B cell (primary cell): Measurements from ENCODE around the gene OMA1. TPM values are rescaled to one million over a fixed set of nuclear protein-coding genes. Genes with fewer than 3 reads are reported as not detected.

ENCODE experiments used
- ATAC-seq: fragments of 200-7000 bp; cut with Tn5 transposase; one replicate; pipeline ENCODE4 v1.10.0; 2021; ENCODE audit warnings: low read depth, mild to moderate bottlenecking, moderate number of reproducible peaks, moderate library complexity
- CTCF ChIA-PET: fragments of 350-600 bp; sonication (Branson Sonifier 250); formaldehyde crosslinking; loops from one replicate; lab custom pipeline; 2021; ENCODE audit warnings: antibody characterized with exemption, inconsistent platforms; lab: Charles Lee
- POLR2A ChIA-PET: fragments of 350-600 bp; sonication (Branson Sonifier 250); formaldehyde crosslinking; loops from one replicate; lab custom pipeline; 2021; ENCODE audit warnings: antibody characterized with exemption; lab: Charles Lee
- DNase-seq: peaks from one replicate; pipeline ENCODE4 v3.0.0; 2013
- H2AFZ ChIP-seq: 2 replicates; pipeline ENCODE4 v1.6.1; 2012; ENCODE audit warnings: mild to moderate bottlenecking, low read depth, low read length; ENCODE audit not compliant: insufficient read depth, poor library complexity, severe bottlenecking
- H3K27ac ChIP-seq, 2 donors: 1 replicate in 1 of 2; 2 replicates in 1 of 2; pipeline ENCODE4 v1.5.1; 2012 to 2013; ENCODE audit warnings: low read length in 2 of 2, mild to moderate bottlenecking in 2 of 2, moderate library complexity in 1 of 2
- H3K27me3 ChIP-seq, 4 experiments: fragments of 200-600 bp in 1 of 4; sonication (generic) in 1 of 4; replicated peaks in 1 of 4; 1 replicate in 2 of 4; 2 replicates in 2 of 4; pipeline versions ENCODE4 v1.6.1 to v1.7.0; 2013 to 2016; ENCODE audit warnings: low read length in 3 of 4, mild to moderate bottlenecking in 2 of 4, mixed read lengths in 1 of 4, moderate library complexity in 1 of 4; ENCODE audit not compliant: insufficient read depth in 4 of 4, control insufficient read depth in 3 of 4; ENCODE audit errors: control extremely low read depth in 1 of 4
- H3K36me3 ChIP-seq, 2 experiments: replicated peaks in 1 of 2; 1 replicate in 1 of 2; 2 replicates in 1 of 2; pipeline versions ENCODE4 v1.6.1 to v1.7.1; 2013; ENCODE audit warnings: low read length in 1 of 2; ENCODE audit not compliant: insufficient read depth in 2 of 2, control insufficient read depth in 1 of 2; ENCODE audit errors: control extremely low read depth in 1 of 2, extremely low read depth in 1 of 2
- H3K4me1 ChIP-seq, 2 donors: fragments of 200-600 bp in 1 of 2; sonication (generic) in 1 of 2; 1 replicate in 1 of 2; 2 replicates in 1 of 2; pipeline versions ENCODE4 v1.5.1 to v1.6.1; 2013 to 2017; ENCODE audit warnings: low read length in 2 of 2; ENCODE audit not compliant: control insufficient read depth in 2 of 2, insufficient read depth in 2 of 2
- H3K4me2 ChIP-seq: replicated peaks from 2 replicates; pipeline ENCODE3; 2012; ENCODE audit warnings: mild to moderate bottlenecking, low read depth, low read length; ENCODE audit not compliant: poor library complexity, severe bottlenecking
- H3K4me3 ChIP-seq, 5 experiments: fragments of 200-600 bp in 1 of 5; sonication (generic) in 1 of 5; 1 replicate in 3 of 5; 2 replicates in 2 of 5; pipeline versions ENCODE4 v1.5.1 to v1.7.0; 2011 to 2016; ENCODE audit warnings: low read length in 4 of 5, mild to moderate bottlenecking in 4 of 5, low read depth in 2 of 5, control low read depth in 1 of 5, moderate library complexity in 1 of 5; ENCODE audit not compliant: insufficient read depth in 1 of 5; ENCODE audit errors: control extremely low read depth in 1 of 5, extremely low read depth in 1 of 5
- H3K79me2 ChIP-seq: fragments of 200-600 bp; sonication (generic); one replicate; pipeline ENCODE4 v1.6.0; 2016; ENCODE audit warnings: low read length; ENCODE audit not compliant: control insufficient read depth, insufficient read depth
- H3K9ac ChIP-seq: fragments of 200-600 bp; sonication (generic); 2 replicates; pipeline ENCODE4 v1.6.1; 2017; ENCODE audit warnings: mild to moderate bottlenecking, low read length, moderate library complexity
- H3K9me3 ChIP-seq, 3 donors: one replicate each; pipeline versions ENCODE4 v1.6.1 to v1.7.1; 2013; ENCODE audit warnings: low read length in 2 of 3; ENCODE audit not compliant: control insufficient read depth in 2 of 3, insufficient read depth in 1 of 3; ENCODE audit errors: control extremely low read depth in 1 of 3
- H4K20me1 ChIP-seq: 2 replicates; pipeline ENCODE4 v1.6.0; 2012; ENCODE audit warnings: mild to moderate bottlenecking, low read length; ENCODE audit not compliant: insufficient read depth, control insufficient read depth, poor library complexity, severe bottlenecking
- H3K27ac Mint-ChIP-seq: one replicate; pipeline ENCODE4 v1.8.0; 2021; ENCODE audit warnings: mixed read lengths
- H3K27me3 Mint-ChIP-seq: one replicate; pipeline ENCODE4 v1.8.0; 2021; ENCODE audit warnings: mixed read lengths
- H3K4me1 Mint-ChIP-seq: one replicate; pipeline ENCODE4 v1.8.0; 2021; ENCODE audit warnings: mixed read lengths
- H3K4me3 Mint-ChIP-seq: one replicate; pipeline ENCODE4 v1.8.0; 2021; ENCODE audit warnings: mixed read lengths
- H3K9me3 Mint-ChIP-seq: one replicate; pipeline ENCODE4 v1.8.0; 2022; ENCODE audit warnings: mixed read lengths; ENCODE audit not compliant: insufficient read depth
- EZH2 ChIP-seq: IDR thresholded peaks from 2 replicates; pipeline ENCODE4 v1.6.1; 2012; ENCODE audit warnings: borderline replicate concordance, low read depth, mild to moderate bottlenecking, moderate library complexity, low read length; ENCODE audit not compliant: insufficient read depth, poor library complexity, severe bottlenecking
- WGBS: methylation state at CpG from one replicate; pipeline ENCODE4 v1.1.5; 2013; ENCODE audit warnings: missing lambda C conversion rate; ENCODE audit not compliant: insufficient coverage; 5-methylcytosine and 5-hydroxymethylcytosine counted together
- intact Hi-C: fragments of 100-400 bp; cut with micrococcal nuclease; formaldehyde crosslinking; loops from one replicate; pipeline ENCODE4 v1.10.0; 2022
- polyA plus RNA-seq: library from polyadenylated mRNA; depleted of rRNA; stranded (reverse); fragments of >200 nt; gene quantifications from 2 replicates; pipeline ENCODE4 v1.2.3, GENCODE V29; 2012
- total RNA-seq, 2 donors: library from RNA; stranded (reverse); fragments of 120-200 nt in 1 of 2; gene quantifications; 1 replicate in 1 of 2; 2 replicates in 1 of 2; pipeline versions ENCODE4 v1.2.3 to v1.2.4, GENCODE V29; 2013 to 2022
- TF ChIP-seq, protein P1 (sequence below): fragments of 200-600 bp; IDR thresholded peaks from one replicate; pipeline ENCODE4 v1.8.0; 2022; ENCODE audit warnings: antibody characterized with exemption, mild to moderate bottlenecking

OMA1 gene
- total and polyA plus RNA-seq, 2 donors (not counting 1 experiment from before 2014, with no cell fraction given) = 22.8 to 67.5 TPM

DNA sequence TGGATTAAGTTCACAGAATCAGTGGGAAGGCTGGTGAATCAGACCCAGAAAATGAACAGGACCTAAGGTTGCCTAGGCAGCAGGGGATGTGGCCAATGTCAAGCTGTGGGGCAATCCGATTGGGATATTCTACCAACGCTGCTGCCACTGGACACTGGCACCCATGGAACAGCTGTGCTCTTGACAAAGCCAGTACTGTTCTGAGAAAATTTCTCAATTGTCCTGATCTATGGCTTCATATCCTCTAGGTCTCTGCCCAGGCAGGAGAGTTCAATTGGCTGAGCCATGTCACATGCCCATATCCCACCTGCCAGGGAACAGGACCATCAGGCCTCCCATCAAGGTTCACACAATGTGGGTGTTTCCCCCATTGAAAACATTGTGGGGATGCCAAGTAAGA, 24.3 kb upstream of the OMA1 start:
- CTCF ChIA-PET = no interaction called here
- H2AFZ ChIP-seq = no peak overlapping the region
- POLR2A ChIA-PET = no interaction called here
- no peak overlapping the region for H3K9ac ChIP-seq
- no peak overlapping the region for H3K27ac Mint-ChIP-seq
- H3K79me2 ChIP-seq = no peaks in the 10 kb centered on the region
- no peak overlapping the region for H3K4me3 ChIP-seq
- intact Hi-C loops = no loop called here
- peaks cover 0 to 2% of the 10 kb centered on the region in 2 donors for H3K4me1 ChIP-seq
- ATAC-seq (no peak), DNase-seq (no peak)
- 100% methylated on average over 2 of the region's 2 CpGs for WGBS
- H3K4me3 Mint-ChIP-seq = no peak overlapping the region
- no peaks in the 10 kb centered on the region for H3K36me3 ChIP-seq
- no peak for TF ChIP-seq EZH2
- TF ChIP-seq, protein P1, sequence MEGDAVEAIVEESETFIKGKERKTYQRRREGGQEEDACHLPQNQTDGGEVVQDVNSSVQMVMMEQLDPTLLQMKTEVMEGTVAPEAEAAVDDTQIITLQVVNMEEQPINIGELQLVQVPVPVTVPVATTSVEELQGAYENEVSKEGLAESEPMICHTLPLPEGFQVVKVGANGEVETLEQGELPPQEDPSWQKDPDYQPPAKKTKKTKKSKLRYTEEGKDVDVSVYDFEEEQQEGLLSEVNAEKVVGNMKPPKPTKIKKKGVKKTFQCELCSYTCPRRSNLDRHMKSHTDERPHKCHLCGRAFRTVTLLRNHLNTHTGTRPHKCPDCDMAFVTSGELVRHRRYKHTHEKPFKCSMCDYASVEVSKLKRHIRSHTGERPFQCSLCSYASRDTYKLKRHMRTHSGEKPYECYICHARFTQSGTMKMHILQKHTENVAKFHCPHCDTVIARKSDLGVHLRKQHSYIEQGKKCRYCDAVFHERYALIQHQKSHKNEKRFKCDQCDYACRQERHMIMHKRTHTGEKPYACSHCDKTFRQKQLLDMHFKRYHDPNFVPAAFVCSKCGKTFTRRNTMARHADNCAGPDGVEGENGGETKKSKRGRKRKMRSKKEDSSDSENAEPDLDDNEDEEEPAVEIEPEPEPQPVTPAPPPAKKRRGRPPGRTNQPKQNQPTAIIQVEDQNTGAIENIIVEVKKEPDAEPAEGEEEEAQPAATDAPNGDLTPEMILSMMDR = no peak
- H3K27me3 Mint-ChIP-seq = peaks cover 63% of the 10 kb centered on the region
- peaks cover 11% of the 10 kb centered on the region for H3K4me1 Mint-ChIP-seq
- no peaks in the 10 kb centered on the region for H3K9me3 Mint-ChIP-seq
- no peak overlapping the region for H3K4me2 ChIP-seq
- peaks cover 0 to 1% (median 0%) of the 10 kb centered on the region in 3 donors for H3K9me3 ChIP-seq
- H3K27me3 ChIP-seq = peaks cover 0 to 39% (median 33%) of the 10 kb centered on the region in 4 experiments
- H3K27ac ChIP-seq = no peak overlapping the region
- no peaks in the 10 kb centered on the region for H4K20me1 ChIP-seq

DNA sequence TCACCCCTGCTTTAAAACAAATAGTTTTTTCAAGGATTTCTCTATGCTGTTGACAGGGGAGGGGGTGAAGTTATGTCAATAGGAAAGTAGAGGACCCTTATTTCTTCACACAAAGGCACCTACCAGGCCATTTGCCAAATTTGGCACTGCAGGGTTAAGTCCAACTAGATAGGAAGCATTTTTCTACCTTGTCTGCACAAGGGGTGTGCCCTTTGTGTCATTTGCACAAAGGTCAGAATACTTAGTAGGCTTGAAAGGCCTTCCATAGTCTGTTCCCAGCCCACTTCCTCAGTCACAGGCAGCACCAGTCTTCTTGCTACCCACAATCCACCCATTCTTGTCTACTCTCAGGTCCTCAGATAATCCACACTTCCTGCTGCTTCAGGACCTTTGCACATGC, 23.6 kb upstream of the OMA1 start:
- H3K79me2 ChIP-seq = no peaks in the 10 kb centered on the region
- no peaks in the 10 kb centered on the region for H3K4me1 ChIP-seq
- no peak overlapping the region for H3K4me3 Mint-ChIP-seq
- H3K4me3 ChIP-seq = no peak overlapping the region
- no peak overlapping the region for H3K27ac ChIP-seq
- no peak for DNase-seq
- H3K9me3 ChIP-seq = no peaks in the 10 kb centered on the region
- no peak overlapping the region for H3K9ac ChIP-seq
- H3K27me3 ChIP-seq = peaks cover 0 to 34% (median 27%) of the 10 kb centered on the region in 4 experiments
- H3K4me1 Mint-ChIP-seq = peaks cover 7% of the 10 kb centered on the region
- H3K4me2 ChIP-seq = no peak overlapping the region
- POLR2A ChIA-PET = no interaction called here
- no peaks in the 10 kb centered on the region for H3K9me3 Mint-ChIP-seq
- no peak for ATAC-seq
- H3K27ac Mint-ChIP-seq = no peak overlapping the region
- peaks cover 62% of the 10 kb centered on the region for H3K27me3 Mint-ChIP-seq
- no peak for TF ChIP-seq EZH2
- H3K36me3 ChIP-seq = no peaks in the 10 kb centered on the region
- H4K20me1 ChIP-seq = no peaks in the 10 kb centered on the region
- no peak overlapping the region for H2AFZ ChIP-seq
- CTCF ChIA-PET = no interaction called here
- intact Hi-C loops = no loop called here
